ENCODE results near the gene LRRC37A3.
"Not testable (repeated sequence)": the region's sequence is repeated elsewhere in the genome, so short reads cannot be mapped to it uniquely, and the experiment has no call there.

The LRRC37A3 gene

DNA sequence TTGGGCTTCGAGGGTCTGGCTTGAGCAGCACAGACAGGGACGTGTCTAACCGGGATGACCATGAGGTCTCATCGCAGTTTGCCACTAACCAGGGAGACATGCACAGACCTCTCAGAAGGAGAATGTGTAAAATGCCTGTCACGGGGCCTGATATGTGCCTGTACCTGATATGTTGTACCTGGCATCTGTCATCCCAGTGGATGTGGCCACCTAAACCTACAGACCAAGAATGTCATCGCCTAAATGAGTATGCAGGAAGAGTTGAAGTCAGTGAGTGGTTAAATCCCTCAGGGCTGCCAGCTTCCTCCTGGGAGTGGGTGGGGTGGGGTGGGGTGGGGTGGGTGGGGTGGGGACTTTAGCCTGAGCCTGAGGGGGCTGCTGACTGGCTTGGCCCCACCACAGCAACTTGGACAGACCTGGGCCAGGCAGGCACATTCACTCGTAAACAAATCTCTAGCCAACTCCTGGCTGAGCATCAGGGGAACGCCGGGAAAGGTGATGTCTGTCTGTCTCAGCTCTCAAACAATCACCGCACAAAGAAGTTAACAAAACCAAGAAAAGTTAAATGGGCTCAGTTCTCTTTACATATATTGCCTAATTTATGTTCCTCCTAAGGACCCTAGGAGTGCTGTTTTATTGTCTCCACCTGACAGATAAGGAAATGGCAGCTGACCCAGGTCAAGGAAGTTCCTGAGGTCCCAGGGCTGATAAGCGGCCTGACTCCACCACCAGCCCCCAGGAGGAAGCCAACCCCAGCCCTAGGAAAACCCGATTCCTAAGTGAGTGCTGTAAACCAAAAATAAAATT lies 89.3 kb downstream of the LRRC37A3 start:
- not testable (repeated sequence) for DNase-seq

DNA sequence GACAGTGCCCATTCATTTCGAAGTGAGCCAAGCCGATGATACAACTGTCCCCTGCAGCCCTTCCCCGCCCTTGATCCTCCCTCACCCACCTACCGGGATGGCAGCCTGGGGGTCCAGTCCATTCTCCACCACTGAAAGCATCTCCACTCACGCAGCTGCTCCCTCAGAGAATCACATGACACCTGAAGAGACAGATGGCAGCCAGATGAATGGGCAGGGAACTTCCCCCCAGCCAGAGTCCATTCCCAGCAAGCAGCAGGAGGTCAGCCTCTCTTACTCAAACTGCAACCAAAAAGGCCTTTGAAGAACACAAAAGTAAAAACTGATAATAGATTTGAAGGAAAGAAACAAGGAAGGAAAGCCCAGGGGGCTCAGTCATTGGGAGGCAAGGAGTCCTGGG lies 90.2 kb downstream of the LRRC37A3 start:
- not testable (repeated sequence) for DNase-seq

DNA sequence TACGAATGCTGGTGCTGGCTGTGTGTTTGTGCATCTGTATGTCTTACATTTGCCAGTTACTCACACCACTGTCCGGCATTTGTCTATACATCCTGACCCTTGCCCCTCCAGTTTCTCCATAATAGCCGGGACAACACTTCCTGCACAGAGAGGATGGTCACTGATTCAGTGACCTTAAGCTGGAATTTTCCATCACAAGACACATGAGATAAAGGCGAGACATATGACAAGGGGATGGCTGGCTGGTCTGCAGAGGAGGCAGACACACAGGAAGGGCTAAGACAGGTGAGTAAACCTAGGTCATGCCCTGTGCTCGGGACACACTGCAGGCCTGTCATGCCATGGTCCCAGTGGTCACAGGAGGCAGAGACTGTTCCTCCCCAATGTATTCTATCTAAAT lies 100.4 kb downstream of the LRRC37A3 start:
- not testable (repeated sequence) for DNase-seq

DNA sequence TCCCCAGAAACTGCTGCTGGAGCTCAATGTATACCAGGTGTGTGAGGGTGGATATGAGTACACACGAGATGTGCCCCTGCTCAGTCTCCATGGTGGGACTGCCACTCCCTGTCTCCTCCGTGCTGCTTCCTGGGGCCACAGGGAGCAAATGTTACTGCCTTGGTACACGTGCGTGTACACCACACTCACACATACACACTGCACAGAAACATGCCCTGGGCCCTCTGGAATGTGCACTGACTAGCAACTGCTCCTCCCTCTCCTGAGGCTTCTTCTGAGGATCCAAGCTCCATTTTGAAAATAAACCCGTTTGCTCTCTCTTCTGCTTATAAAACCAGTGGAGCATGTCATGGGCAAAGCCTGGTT lies 103.5 kb downstream of the LRRC37A3 start:
- not testable (repeated sequence) for DNase-seq

DNA sequence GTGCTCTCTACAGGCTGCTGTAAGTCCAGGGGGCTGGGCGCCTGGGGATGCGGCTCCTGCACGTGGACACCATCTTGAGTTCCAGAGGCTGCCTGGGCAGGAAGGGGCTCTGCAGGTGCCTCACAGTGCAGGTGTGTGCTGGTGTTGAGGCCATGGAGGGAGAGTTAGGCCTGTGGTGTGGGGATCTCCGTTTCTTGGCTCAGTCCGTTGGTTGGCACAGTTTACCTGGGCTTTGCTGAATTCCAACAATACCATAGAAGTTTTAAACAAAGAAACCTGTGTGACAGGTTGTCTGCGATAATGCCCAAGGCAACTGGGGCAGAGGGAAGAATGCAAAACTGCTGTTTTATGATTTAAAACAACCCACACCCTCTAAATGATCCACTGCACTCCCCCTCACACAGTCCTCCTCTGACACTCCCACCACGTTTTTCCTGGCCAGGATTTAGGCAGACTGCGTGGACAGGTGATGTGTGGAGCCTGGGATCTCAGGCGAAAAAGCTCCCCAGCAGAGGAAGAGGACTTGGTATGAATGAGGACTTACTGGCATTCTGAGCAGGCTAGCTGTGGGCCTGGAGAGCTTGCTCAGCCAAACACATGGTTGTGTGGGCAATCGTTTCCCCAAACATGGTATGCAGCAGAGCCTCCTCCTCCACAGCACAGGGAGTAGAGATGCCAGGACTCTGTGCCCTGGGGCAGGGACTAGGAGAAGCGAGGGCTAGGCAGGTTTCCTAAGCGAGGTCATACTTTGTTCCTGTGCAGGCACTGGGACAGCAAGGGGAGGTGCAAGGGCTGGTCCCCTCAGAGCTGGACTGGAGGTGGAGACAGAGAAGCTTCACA lies 104.1 kb downstream of the LRRC37A3 start:
- not testable (repeated sequence) for DNase-seq

DNA sequence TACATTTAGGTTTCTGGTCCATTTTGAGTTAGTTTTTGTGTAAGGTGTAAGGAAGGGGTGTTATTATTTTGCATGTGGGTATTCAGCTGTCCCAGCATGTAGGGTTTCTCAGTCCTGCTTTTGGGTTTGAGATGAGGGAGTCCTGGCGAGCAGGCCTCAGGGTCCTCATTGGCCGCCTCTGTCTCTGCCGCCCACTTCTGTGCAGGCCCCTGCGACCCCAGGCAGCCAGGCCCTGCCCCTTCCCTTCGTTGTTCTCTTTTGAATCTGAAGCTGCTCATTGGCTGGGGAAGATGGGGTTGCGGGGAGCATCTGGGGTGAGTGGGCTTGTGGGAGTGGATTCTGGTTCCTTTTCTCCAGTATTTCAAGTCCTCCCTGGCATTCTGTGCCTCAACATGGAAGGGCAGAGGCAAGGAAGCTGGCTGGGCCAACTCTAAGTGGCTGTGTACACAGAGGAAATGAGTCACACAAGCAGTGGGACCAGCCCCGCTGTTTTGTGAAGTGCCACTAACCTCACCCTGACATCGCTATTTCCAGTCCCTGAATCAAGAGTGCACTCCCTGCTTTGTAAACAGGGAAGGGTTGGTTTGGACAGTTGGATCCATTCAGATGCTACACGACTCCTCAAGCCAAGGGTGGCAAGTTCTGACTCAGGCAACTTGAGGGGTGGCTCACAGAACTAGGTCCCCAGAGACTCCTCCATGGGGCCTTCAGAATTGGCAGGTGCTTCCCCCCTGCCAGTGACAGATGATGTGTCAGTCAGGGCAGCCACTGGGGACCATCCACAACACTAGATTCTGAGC lies 110.9 kb downstream of the LRRC37A3 start:
- peak; percentile 75 for DNase-seq

Data from activated CD8-positive, alpha-beta memory T cell treated with anti-CD3 and anti-CD28 coated beads for 24 hours (primary cell).